Measurements from ENCODE around the gene OTULINL.

Gene OTULINL

GRCh38 chr5:14599476-14600127 lies 18.0 kb downstream of the OTULINL start:
- TF ChIP-seq POLR2A (IDR thresholded peaks at IDR 0.05; ENCODE audit: low read length) (no peak), GATA1 (IDR thresholded peaks at IDR 0.05; ENCODE audit: low read depth, low read length) (no peak)
- no peak for DNase-seq

DNA sequence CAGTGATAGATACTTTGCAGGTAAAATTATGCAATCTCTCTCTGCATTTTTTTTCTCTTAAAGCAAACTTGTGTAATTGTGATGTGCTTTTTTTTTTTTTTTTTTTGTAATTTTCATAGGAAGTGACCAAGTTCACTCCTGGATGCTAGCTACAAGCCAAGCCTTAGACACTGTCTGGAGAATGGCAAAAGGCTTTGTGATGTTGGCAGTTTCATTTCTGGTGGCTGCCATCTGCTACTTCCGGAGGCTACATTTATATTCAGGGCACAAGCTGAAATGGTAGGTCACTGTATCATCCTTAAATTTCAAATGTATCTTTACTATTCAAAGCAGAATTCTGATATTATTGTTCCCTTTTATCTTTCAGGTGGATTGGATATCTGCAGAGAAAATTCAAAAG lies 19.3 kb downstream of the OTULINL start:
- DNase-seq, result no peak
- TF ChIP-seq GATA1 (IDR thresholded peaks at IDR 0.05; ENCODE audit: low read depth, low read length) (no peak), POLR2A (IDR thresholded peaks at IDR 0.05; ENCODE audit: low read length) (no peak)

- TF ChIP-seq POLR2A (IDR thresholded peaks at IDR 0.05; ENCODE audit: low read length) (no peak), GATA1 (IDR thresholded peaks at IDR 0.05; ENCODE audit: low read depth, low read length) (no peak)
- DNase-seq, result no peak
Observed at GRCh38 chr5:14603141-14603540, 21.5 kb downstream of the OTULINL start.

GRCh38 chr5:14607104-14607503 lies 25.5 kb downstream of the OTULINL start:
- TF ChIP-seq POLR2A (IDR thresholded peaks at IDR 0.05; ENCODE audit: low read length) (no peak), GATA1 (IDR thresholded peaks at IDR 0.05; ENCODE audit: low read depth, low read length) (no peak)
- DNase-seq, result no peak

- no peak for TF ChIP-seq POLR2A (IDR thresholded peaks at IDR 0.05; ENCODE audit: low read length)
- TF ChIP-seq GATA1 (IDR thresholded peaks at IDR 0.05; ENCODE audit: low read depth, low read length), result no peak
- no peak for DNase-seq
Observed at GRCh38 chr5:14608169-14608568, 26.6 kb downstream of the OTULINL start.

GRCh38 chr5:14611737-14612136 lies 30.1 kb downstream of the OTULINL start:
- no peak for DNase-seq

GRCh38 chr5:14614490-14614889 lies 32.9 kb downstream of the OTULINL start:
- no peak for DNase-seq

More at GRCh38 chr5:14611737-14612136, 30.1 kb downstream of the OTULINL start:
- TF ChIP-seq GATA1 (IDR thresholded peaks at IDR 0.05; ENCODE audit: low read depth, low read length) (no peak), POLR2A (IDR thresholded peaks at IDR 0.05; ENCODE audit: low read length) (no peak)

GRCh38 chr5:14615365-14615764 lies 33.8 kb downstream of the OTULINL start:
- no peak for DNase-seq
- TF ChIP-seq POLR2A (IDR thresholded peaks at IDR 0.05; ENCODE audit: low read length), result no peak
- TF ChIP-seq GATA1 (IDR thresholded peaks at IDR 0.05; ENCODE audit: low read depth, low read length), result no peak

More at GRCh38 chr5:14614490-14614889, 32.9 kb downstream of the OTULINL start:
- TF ChIP-seq POLR2A (IDR thresholded peaks at IDR 0.05; ENCODE audit: low read length) (no peak), GATA1 (IDR thresholded peaks at IDR 0.05; ENCODE audit: low read depth, low read length) (no peak)

DNA sequence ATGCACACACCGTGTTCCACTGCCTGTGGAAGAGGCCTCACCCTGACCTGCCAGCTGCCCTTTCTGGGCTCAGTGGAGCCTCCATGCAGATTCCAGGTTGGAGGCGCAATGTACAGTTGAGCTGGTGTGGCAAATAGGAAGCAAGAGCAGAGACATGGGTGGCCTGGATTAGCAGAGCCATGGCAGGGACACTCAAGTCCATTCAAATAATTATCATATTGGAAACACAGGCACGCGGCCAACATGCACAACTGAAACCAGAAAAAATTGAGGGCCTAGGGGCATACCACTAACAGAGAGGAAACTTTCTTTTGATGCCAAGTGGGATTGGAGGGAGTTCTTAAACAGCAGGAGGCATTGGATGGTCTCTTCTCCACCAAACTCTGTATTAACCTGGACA lies 35.8 kb downstream of the OTULINL start:
- TF ChIP-seq POLR2A (IDR thresholded peaks at IDR 0.05; ENCODE audit: low read length), result no peak
- TF ChIP-seq GATA1 (IDR thresholded peaks at IDR 0.05; ENCODE audit: low read depth, low read length), result no peak
- no peak for DNase-seq

DNA sequence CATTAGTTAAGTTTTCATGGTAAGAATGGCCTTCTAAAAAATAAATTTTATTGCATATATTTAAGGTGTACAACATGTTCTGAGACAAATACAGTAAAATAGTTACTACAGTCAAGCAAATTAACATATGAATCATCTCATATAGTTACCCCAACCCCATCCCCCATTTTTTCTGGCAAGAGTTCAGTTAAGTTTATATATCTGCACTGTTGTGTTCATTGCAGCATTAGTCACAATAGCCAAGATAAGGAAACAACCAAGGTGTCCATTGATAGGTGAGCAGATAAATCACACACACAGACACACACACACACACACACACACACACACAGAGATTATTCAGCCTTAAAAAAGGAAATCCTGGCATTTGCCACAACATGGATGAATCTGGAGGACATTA lies 45.7 kb downstream of the OTULINL start:
- DNase-seq, result no peak
- TF ChIP-seq GATA1 (IDR thresholded peaks at IDR 0.05; ENCODE audit: low read depth, low read length) (no peak), POLR2A (IDR thresholded peaks at IDR 0.05; ENCODE audit: low read length) (no peak)

- no peak for TF ChIP-seq POLR2A (IDR thresholded peaks at IDR 0.05; ENCODE audit: low read length)
- no peak for TF ChIP-seq GATA1 (IDR thresholded peaks at IDR 0.05; ENCODE audit: low read depth, low read length)
- peak; percentile 50 to 59 for DNase-seq
Observed at GRCh38 chr5:14628346-14628745, 46.8 kb downstream of the OTULINL start.

- no peak for DNase-seq
- no peak for TF ChIP-seq GATA1 (IDR thresholded peaks at IDR 0.05; ENCODE audit: low read depth, low read length)
- TF ChIP-seq POLR2A (IDR thresholded peaks at IDR 0.05; ENCODE audit: low read length), result no peak
Observed at GRCh38 chr5:14630671-14631070, 49.1 kb downstream of the OTULINL start.

DNA sequence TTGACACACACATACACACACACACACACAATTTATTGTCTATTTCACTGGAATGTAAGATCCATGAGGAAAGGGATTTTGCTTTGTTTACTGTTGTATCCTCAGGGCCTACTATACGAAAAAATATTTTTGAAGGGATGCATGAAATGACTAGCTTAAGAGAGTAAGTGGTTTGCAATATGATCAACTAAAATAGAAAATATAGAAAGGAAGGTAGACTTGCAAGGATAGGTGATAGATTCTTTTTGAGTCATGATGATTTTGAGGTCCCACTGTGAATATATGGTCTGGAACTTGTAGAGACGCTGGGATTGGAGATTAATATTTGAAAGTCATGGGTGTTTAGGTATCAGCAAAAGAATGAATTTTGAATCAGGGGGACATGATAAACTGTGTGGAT lies 54.1 kb downstream of the OTULINL start:
- no peak for DNase-seq
- TF ChIP-seq POLR2A (IDR thresholded peaks at IDR 0.05; ENCODE audit: low read length) (no peak), GATA1 (IDR thresholded peaks at IDR 0.05; ENCODE audit: low read depth, low read length) (no peak)

DNA sequence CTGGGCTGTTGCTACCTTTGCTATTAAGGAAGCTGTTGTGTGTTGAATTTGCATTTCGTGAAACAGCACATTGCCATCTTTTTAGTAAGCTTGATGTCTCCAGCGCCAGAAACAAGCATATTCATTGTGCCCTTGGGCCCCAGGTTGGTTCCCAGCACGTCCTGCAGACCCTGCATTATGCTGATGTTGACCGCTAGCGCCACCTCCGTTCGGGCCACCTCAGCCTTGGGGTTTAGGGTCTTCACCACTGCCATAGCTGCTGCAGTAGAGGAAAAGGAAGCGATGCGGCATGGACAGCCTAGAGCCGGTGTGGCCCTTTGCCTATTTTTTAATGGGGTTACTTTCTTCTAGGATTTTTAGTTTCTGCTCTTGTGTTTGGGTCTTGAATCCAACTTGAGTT lies 59.2 kb downstream of the OTULINL start:
- no peak for DNase-seq
- TF ChIP-seq POLR2A (IDR thresholded peaks at IDR 0.05; ENCODE audit: low read length) (no peak), GATA1 (IDR thresholded peaks at IDR 0.05; ENCODE audit: low read depth, low read length) (no peak)

DNA sequence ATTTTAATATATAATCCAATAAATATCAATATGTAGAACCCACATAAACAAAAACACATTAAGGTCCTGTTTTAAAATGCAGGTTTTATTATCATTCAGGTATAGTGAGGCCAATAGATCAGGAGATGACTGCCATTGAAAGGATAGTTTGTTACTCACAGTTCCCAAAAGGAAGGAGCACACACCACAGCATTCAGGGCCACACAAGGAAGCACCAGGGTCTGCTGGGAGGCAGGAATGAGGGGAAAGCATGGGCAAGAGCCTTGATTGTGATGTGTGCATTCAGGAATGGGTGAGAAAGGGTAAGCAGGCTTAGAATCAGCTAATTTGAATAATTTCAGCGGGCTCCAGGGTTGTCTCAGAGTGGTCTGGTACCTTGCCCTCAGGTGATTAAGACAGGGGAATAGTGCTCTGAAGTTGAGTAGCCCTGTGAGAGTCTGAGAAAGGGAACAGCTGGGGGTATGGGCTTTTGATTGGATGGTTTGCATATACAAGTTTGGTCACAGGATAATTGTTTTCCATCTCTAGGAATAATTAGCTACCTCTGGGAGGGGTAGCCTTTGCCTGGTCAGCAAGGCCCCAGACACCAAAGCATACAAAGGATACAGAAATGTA lies 63.1 kb downstream of the OTULINL start:
- DNase-seq, result no peak
- TF ChIP-seq POLR2A (IDR thresholded peaks at IDR 0.05; ENCODE audit: low read length) (no peak), GATA1 (IDR thresholded peaks at IDR 0.05; ENCODE audit: low read depth, low read length) (no peak)

Measured in erythroblast (primary cell).